Cerebellar cortex (tissue), 1 donor: ENCODE results near the gene ASXL3.
A peak's percentile ranks its signal among the peaks of the same experiment; 100 is the strongest.

Experiments used
- DNase-seq: peaks from one replicate; pipeline ENCODE4 v3.0.0-alpha.2; 2015; ENCODE audit warnings: low spot score

ASXL3 gene

GRCh38 chr18:33664241-33664874 lies 86.3 kb downstream of the ASXL3 start:
- DNase-seq, result no peak

- no peak for DNase-seq
Observed at GRCh38 chr18:33665187-33665586, 87.2 kb downstream of the ASXL3 start.

GRCh38 chr18:33665641-33666040 lies 87.6 kb downstream of the ASXL3 start:
- DNase-seq, result no peak

- DNase-seq, result no peak
Observed at GRCh38 chr18:33666915-33667314, 88.9 kb downstream of the ASXL3 start.

- DNase-seq, result no peak
Observed at GRCh38 chr18:33669589-33669988, 91.6 kb downstream of the ASXL3 start.

- no peak for DNase-seq
Observed at GRCh38 chr18:33670029-33670428, 92.0 kb downstream of the ASXL3 start.

GRCh38 chr18:33673689-33674088 lies 95.7 kb downstream of the ASXL3 start:
- no peak for DNase-seq

GRCh38 chr18:33676593-33676992 lies 98.6 kb downstream of the ASXL3 start:
- DNase-seq, result no peak

- no peak for DNase-seq
Observed at GRCh38 chr18:33677891-33678290, 99.9 kb downstream of the ASXL3 start.

GRCh38 chr18:33682436-33682835 lies 104.4 kb downstream of the ASXL3 start:
- no peak for DNase-seq

GRCh38 chr18:33694593-33694992 lies 116.6 kb downstream of the ASXL3 start:
- no peak for DNase-seq

GRCh38 chr18:33696332-33697162 lies 118.5 kb downstream of the ASXL3 start:
- DNase-seq, result no peak

GRCh38 chr18:33697498-33697897 lies 119.5 kb downstream of the ASXL3 start:
- DNase-seq, result no peak

- no peak for DNase-seq
Observed at GRCh38 chr18:33699372-33699771, 121.4 kb downstream of the ASXL3 start.

GRCh38 chr18:33700513-33700976 lies 122.5 kb downstream of the ASXL3 start:
- no peak for DNase-seq

GRCh38 chr18:33702625-33703024 lies 124.6 kb downstream of the ASXL3 start:
- DNase-seq, result no peak

GRCh38 chr18:33706391-33706790 lies 128.4 kb downstream of the ASXL3 start:
- no peak for DNase-seq

GRCh38 chr18:33708876-33709275 lies 130.9 kb downstream of the ASXL3 start:
- DNase-seq, result no peak

GRCh38 chr18:33710269-33710668 lies 132.2 kb downstream of the ASXL3 start:
- DNase-seq, result no peak

GRCh38 chr18:33711514-33711913 lies 133.5 kb downstream of the ASXL3 start:
- DNase-seq, result peak; percentile 9

- no peak for DNase-seq
Observed at GRCh38 chr18:33712719-33713118, 134.7 kb downstream of the ASXL3 start.

- DNase-seq, result no peak
Observed at GRCh38 chr18:33716061-33716683, 138.2 kb downstream of the ASXL3 start.

- DNase-seq, result no peak
Observed at GRCh38 chr18:33717339-33717738, 139.3 kb downstream of the ASXL3 start.
